WTC11 (cell line): ENCODE results near the gene NPTX1. TPM values are rescaled to one million over a fixed set of nuclear protein-coding genes. Genes with fewer than 3 reads are reported as not detected.

ENCODE experiments used
- ATAC-seq: fragments of 200-7000 bp; cut with Tn5 transposase; 2 replicates; pipeline ENCODE4 v1.10.0; 2021; ENCODE audit warnings: mild to moderate bottlenecking, moderate library complexity
- CTCF ChIA-PET: fragments of 300-600 bp; sonication (Branson Sonifier 250); formaldehyde crosslinking; loops from one replicate; lab custom pipeline; 2021; ENCODE audit warnings: antibody characterized with exemption; lab: Charles Lee
- POLR2A ChIA-PET: fragments of 350-600 bp; sonication (Branson Sonifier 250); formaldehyde crosslinking; loops from one replicate; lab custom pipeline; 2021; ENCODE audit warnings: antibody characterized with exemption; lab: Charles Lee
- DNase-seq: peaks from one replicate; pipeline ENCODE4 v3.0.0; 2021; ENCODE audit warnings: low spot score
- H3K27ac Mint-ChIP-seq: 2 replicates; pipeline ENCODE4 v1.8.0; 2021; ENCODE audit warnings: mixed read lengths
- H3K27me3 Mint-ChIP-seq: 2 replicates; pipeline ENCODE4 v1.8.0; 2021; ENCODE audit warnings: low read depth, mild to moderate bottlenecking, moderate library complexity, mixed read lengths
- H3K36me3 Mint-ChIP-seq: 2 replicates; pipeline ENCODE4 v1.8.0; 2021; ENCODE audit warnings: mixed read lengths
- H3K4me1 Mint-ChIP-seq: 2 replicates; pipeline ENCODE4 v1.8.0; 2022; ENCODE audit warnings: mixed read lengths
- H3K4me3 Mint-ChIP-seq: 2 replicates; pipeline ENCODE4 v1.8.0; 2021; ENCODE audit warnings: mild to moderate bottlenecking, moderate library complexity, mixed read lengths
- H3K9me3 Mint-ChIP-seq: 2 replicates; pipeline ENCODE4 v1.8.0; 2021; ENCODE audit warnings: mixed read lengths
- CBFB ChIP-seq: sonication (generic); formaldehyde crosslinking; IDR thresholded peaks from 2 replicates; pipeline ENCODE4 v1.8.1; 2022; ENCODE audit warnings: mild to moderate bottlenecking, low read depth, missing genetic modification reagents
- CREB1 ChIP-seq: sonication (generic); formaldehyde crosslinking; IDR thresholded peaks from 2 replicates; pipeline ENCODE4 v1.8.0; 2023; ENCODE audit warnings: mild to moderate bottlenecking, missing genetic modification reagents
- ETV6 ChIP-seq: sonication (generic); formaldehyde crosslinking; IDR thresholded peaks from 2 replicates; pipeline ENCODE4 v1.8.1; 2022; ENCODE audit warnings: mild to moderate bottlenecking, missing genetic modification reagents
- FOXP1 ChIP-seq: sonication (generic); formaldehyde crosslinking; IDR thresholded peaks from 2 replicates; pipeline ENCODE4 v1.8.0; 2022; ENCODE audit warnings: missing genetic modification reagents, mild to moderate bottlenecking, moderate library complexity, borderline replicate concordance
- GTF2I ChIP-seq: fragments of 250-450 bp; sonication (Bioruptor Pico); conservative IDR thresholded peaks from 2 replicates; pipeline ENCODE4 v1.4.0; 2021; ENCODE audit warnings: mild to moderate bottlenecking
- MYBL2 ChIP-seq: sonication (generic); formaldehyde crosslinking; IDR thresholded peaks from 2 replicates; pipeline ENCODE4 v1.8.1; 2023; ENCODE audit warnings: mild to moderate bottlenecking, moderate library complexity, missing genetic modification reagents
- NFATC4 ChIP-seq: fragments of 250-450 bp; sonication (Bioruptor Pico); IDR thresholded peaks from 2 replicates; pipeline ENCODE4 v1.9.0; 2021; ENCODE audit warnings: mild to moderate bottlenecking
- RORB ChIP-seq: fragments of 250-450 bp; sonication (Bioruptor Pico); IDR thresholded peaks from 2 replicates; pipeline ENCODE4 v1.9.0; 2021; ENCODE audit warnings: mild to moderate bottlenecking
- SMAD3 ChIP-seq: sonication (generic); formaldehyde crosslinking; IDR thresholded peaks from 2 replicates; pipeline ENCODE4 v1.8.0; 2022; ENCODE audit warnings: missing genetic modification reagents, mild to moderate bottlenecking, borderline replicate concordance
- SOX15 ChIP-seq: fragments of 250-450 bp; sonication (Bioruptor Pico); IDR thresholded peaks from 2 replicates; pipeline ENCODE4 v1.9.0; 2021; ENCODE audit warnings: mild to moderate bottlenecking
- TCF7 ChIP-seq: sonication (generic); formaldehyde crosslinking; IDR thresholded peaks from 2 replicates; pipeline ENCODE4 v1.8.0; 2022; ENCODE audit warnings: mild to moderate bottlenecking, low read depth, missing genetic modification reagents, moderate library complexity
- TEAD1 ChIP-seq: sonication (generic); formaldehyde crosslinking; IDR thresholded peaks from 2 replicates; pipeline ENCODE4 v1.8.0; 2022; ENCODE audit warnings: mild to moderate bottlenecking, missing genetic modification reagents
- ZNF121 ChIP-seq: sonication (generic); formaldehyde crosslinking; IDR thresholded peaks from 2 replicates; pipeline ENCODE4 v1.8.0; 2023; ENCODE audit warnings: missing genetic modification reagents
- ZNF263 ChIP-seq: sonication (generic); formaldehyde crosslinking; IDR thresholded peaks from 2 replicates; pipeline ENCODE4 v1.8.1; 2022; ENCODE audit warnings: low read depth, mild to moderate bottlenecking, moderate library complexity, missing genetic modification reagents
- ZNF317 ChIP-seq: sonication (generic); formaldehyde crosslinking; IDR thresholded peaks from 2 replicates; pipeline ENCODE4 v1.8.1; 2023; ENCODE audit warnings: low read depth, mild to moderate bottlenecking, moderate library complexity, missing genetic modification reagents, borderline replicate concordance
- ZNF416 ChIP-seq: fragments of 250-450 bp; sonication (Bioruptor Pico); IDR thresholded peaks from 2 replicates; pipeline ENCODE4 v1.9.0; 2021; ENCODE audit warnings: mild to moderate bottlenecking, inconsistent platforms
- ZNF671 ChIP-seq: fragments of 250-450 bp; sonication (Bioruptor Pico); IDR thresholded peaks from 2 replicates; pipeline ENCODE4 v1.8.0; 2021; ENCODE audit warnings: mild to moderate bottlenecking
- total RNA-seq: library from RNA; stranded (reverse); gene quantifications from 3 replicates; pipeline ENCODE4 v1.2.3, GENCODE V29; 2021
- TF ChIP-seq, protein P1 (sequence below): fragments of 250-450 bp; sonication (Bioruptor Pico); conservative IDR thresholded peaks from 2 replicates; pipeline ENCODE4 v1.9.0; 2021; ENCODE audit warnings: mild to moderate bottlenecking
- TF ChIP-seq, protein P2 (sequence below): sonication (generic); formaldehyde crosslinking; IDR thresholded peaks from 2 replicates; pipeline ENCODE4 v1.8.1; 2022; ENCODE audit warnings: mild to moderate bottlenecking, missing genetic modification reagents, moderate library complexity, borderline replicate concordance
- TF ChIP-seq, protein P3 (sequence below): sonication (generic); formaldehyde crosslinking; IDR thresholded peaks from 2 replicates; pipeline ENCODE4 v1.8.1; 2022; ENCODE audit warnings: missing genetic modification reagents, borderline replicate concordance
- TF ChIP-seq, protein P4 (sequence below): sonication (generic); formaldehyde crosslinking; IDR thresholded peaks from 2 replicates; pipeline ENCODE4 v1.8.1; 2023; ENCODE audit warnings: mild to moderate bottlenecking, missing genetic modification reagents, moderate library complexity
- TF ChIP-seq, protein P5 (sequence below): sonication (generic); formaldehyde crosslinking; IDR thresholded peaks from 2 replicates; pipeline ENCODE4 v1.8.1; 2022; ENCODE audit warnings: low read depth, mild to moderate bottlenecking, moderate library complexity, missing genetic modification reagents, borderline replicate concordance
- TF ChIP-seq, protein P6 (sequence below): sonication (generic); formaldehyde crosslinking; IDR thresholded peaks from 2 replicates; pipeline ENCODE4 v1.8.1; 2023; ENCODE audit warnings: mild to moderate bottlenecking, missing genetic modification reagents, borderline replicate concordance
- TF ChIP-seq, protein P7 (sequence below): sonication (generic); formaldehyde crosslinking; IDR thresholded peaks from 2 replicates; pipeline ENCODE4 v1.8.1; 2023; ENCODE audit warnings: mild to moderate bottlenecking, missing genetic modification reagents

NPTX1 gene
- total RNA-seq, 1 experiment from 2014 or later, result 15.1 TPM

DNA sequence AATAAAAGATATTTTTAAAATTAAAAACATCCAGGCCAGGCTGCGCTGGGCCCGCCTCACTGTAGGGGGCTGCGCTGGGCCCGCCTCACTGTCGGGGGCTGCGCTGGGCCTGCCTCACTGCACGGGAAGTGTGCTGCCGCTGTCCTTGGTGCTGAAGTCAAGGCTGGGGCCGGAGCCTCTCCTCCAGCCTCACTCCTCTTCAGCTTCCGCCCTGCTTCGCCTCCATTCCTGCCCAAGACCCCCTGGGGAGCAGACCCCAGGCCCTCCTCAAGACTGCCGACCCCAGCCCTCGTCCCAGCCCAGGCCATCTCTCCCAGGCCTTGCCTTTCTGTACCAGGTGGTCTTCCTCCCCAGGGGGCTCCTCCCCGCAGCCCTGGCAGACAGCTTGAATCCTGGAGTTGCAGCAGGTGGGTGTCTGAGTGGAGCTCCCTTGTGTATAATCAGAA lies 35.3 kb downstream of the NPTX1 start:
- Mint-ChIP-seq H3K27me3 (peaks cover 17% of the 10 kb centered on the region), H3K4me1 (no peaks in the 10 kb centered on the region; the same call in 1 of the 2 replicates), H3K36me3 (no peaks in the 10 kb centered on the region), H3K4me3 (no peak overlapping the region), H3K27ac (no peak overlapping the region), H3K9me3 (peaks cover under 1% of the 10 kb centered on the region; the same call in 1 of the 2 replicates)
- ATAC-seq (peak; percentile 84), DNase-seq (peak; percentile 91)
- CTCF ChIA-PET, result interaction anchor here (1.5 kb wide), 1 partner anchor 14 kb away, joined by 7 read pairs; no protein-coding TSS in a partner anchor
- POLR2A ChIA-PET, result no interaction called here
- TF ChIP-seq ZNF121 (CRISPR knock-in tag), result peak; percentile 63; the same call in 1 of the 2 replicates
- TF ChIP-seq ZNF263, result 0 out of 2 replicates have a peak, but pooled peaks have one; percentile 59
- peak; percentile 36; the same call in 1 of the 2 replicates for TF ChIP-seq ZNF317
- TF ChIP-seq ETV6 (CRISPR knock-in tag), result peak; percentile 86
- TF ChIP-seq, protein P1, sequence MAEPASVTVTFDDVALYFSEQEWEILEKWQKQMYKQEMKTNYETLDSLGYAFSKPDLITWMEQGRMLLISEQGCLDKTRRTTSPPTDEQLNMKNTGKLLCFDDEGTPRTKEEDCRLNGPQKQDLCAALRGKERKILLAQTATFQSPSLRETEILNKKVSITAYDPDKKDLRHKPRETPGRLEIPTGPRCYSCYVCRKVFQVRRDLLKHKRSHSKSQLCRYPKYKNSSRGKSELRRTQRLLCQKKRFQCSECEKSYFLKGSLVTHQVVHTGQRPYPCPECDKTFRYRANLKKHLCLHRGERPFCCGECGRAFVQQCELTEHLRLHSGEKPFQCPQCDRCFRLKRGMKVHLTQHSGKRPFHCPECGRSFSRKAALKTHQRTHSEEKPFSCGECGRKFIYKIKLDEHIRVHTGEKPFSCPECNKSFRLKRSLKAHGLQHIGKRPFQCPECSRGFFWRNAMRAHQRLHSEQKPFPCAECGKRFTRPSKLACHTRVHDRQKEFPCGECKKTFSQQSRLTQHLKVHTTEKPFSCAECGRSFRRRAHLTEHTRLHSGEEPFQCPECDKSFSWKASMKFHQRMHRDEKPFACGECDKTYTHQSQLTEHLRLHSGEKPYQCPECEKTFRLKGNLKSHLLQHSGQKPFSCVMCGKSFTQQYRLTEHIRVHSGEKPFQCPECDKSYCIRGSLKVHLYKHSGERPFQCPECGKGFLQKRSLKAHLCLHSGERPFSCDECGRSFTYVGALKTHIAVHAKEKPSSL, result no peak
- TF ChIP-seq NFATC4, result no peak
- TF ChIP-seq TEAD1 (CRISPR knock-in tag), result peak; percentile 93
- TF ChIP-seq GTF2I (CRISPR knock-in tag), result no peak
- no peak for TF ChIP-seq ZNF671 (CRISPR knock-in tag)
- TF ChIP-seq RORB (CRISPR knock-in tag), result no peak
- TF ChIP-seq ZNF416, result no peak
- TF ChIP-seq SMAD3 (CRISPR knock-in tag), result peak; percentile 96
- peak; percentile 60; the same call in 1 of the 2 replicates for TF ChIP-seq CBFB (CRISPR knock-in tag)
- peak; percentile 90 for TF ChIP-seq MYBL2 (CRISPR knock-in tag)
- peak; percentile 92 for TF ChIP-seq TCF7
- TF ChIP-seq, protein P2, sequence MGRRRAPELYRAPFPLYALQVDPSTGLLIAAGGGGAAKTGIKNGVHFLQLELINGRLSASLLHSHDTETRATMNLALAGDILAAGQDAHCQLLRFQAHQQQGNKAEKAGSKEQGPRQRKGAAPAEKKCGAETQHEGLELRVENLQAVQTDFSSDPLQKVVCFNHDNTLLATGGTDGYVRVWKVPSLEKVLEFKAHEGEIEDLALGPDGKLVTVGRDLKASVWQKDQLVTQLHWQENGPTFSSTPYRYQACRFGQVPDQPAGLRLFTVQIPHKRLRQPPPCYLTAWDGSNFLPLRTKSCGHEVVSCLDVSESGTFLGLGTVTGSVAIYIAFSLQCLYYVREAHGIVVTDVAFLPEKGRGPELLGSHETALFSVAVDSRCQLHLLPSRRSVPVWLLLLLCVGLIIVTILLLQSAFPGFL (CRISPR knock-in tag), result peak; percentile 80
- TF ChIP-seq, protein P3, sequence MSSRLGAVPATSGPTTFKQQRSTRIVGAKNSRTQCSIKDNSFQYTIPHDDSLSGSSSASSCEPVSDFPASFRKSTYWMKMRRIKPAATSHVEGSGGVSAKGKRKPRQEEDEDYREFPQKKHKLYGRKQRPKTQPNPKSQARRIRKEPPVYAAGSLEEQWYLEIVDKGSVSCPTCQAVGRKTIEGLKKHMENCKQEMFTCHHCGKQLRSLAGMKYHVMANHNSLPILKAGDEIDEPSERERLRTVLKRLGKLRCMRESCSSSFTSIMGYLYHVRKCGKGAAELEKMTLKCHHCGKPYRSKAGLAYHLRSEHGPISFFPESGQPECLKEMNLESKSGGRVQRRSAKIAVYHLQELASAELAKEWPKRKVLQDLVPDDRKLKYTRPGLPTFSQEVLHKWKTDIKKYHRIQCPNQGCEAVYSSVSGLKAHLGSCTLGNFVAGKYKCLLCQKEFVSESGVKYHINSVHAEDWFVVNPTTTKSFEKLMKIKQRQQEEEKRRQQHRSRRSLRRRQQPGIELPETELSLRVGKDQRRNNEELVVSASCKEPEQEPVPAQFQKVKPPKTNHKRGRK (CRISPR knock-in tag), result 0 out of 2 replicates have a peak, but pooled peaks have one; percentile 67
- TF ChIP-seq, protein P4, sequence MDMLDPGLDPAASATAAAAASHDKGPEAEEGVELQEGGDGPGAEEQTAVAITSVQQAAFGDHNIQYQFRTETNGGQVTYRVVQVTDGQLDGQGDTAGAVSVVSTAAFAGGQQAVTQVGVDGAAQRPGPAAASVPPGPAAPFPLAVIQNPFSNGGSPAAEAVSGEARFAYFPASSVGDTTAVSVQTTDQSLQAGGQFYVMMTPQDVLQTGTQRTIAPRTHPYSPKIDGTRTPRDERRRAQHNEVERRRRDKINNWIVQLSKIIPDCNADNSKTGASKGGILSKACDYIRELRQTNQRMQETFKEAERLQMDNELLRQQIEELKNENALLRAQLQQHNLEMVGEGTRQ (CRISPR knock-in tag), result no peak
- TF ChIP-seq SOX15, result no peak
- TF ChIP-seq, protein P5, sequence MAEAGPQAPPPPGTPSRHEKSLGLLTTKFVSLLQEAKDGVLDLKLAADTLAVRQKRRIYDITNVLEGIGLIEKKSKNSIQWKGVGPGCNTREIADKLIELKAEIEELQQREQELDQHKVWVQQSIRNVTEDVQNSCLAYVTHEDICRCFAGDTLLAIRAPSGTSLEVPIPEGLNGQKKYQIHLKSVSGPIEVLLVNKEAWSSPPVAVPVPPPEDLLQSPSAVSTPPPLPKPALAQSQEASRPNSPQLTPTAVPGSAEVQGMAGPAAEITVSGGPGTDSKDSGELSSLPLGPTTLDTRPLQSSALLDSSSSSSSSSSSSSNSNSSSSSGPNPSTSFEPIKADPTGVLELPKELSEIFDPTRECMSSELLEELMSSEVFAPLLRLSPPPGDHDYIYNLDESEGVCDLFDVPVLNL (CRISPR knock-in tag), result peak; percentile 85; the same call in 1 of the 2 replicates
- TF ChIP-seq, protein P6, sequence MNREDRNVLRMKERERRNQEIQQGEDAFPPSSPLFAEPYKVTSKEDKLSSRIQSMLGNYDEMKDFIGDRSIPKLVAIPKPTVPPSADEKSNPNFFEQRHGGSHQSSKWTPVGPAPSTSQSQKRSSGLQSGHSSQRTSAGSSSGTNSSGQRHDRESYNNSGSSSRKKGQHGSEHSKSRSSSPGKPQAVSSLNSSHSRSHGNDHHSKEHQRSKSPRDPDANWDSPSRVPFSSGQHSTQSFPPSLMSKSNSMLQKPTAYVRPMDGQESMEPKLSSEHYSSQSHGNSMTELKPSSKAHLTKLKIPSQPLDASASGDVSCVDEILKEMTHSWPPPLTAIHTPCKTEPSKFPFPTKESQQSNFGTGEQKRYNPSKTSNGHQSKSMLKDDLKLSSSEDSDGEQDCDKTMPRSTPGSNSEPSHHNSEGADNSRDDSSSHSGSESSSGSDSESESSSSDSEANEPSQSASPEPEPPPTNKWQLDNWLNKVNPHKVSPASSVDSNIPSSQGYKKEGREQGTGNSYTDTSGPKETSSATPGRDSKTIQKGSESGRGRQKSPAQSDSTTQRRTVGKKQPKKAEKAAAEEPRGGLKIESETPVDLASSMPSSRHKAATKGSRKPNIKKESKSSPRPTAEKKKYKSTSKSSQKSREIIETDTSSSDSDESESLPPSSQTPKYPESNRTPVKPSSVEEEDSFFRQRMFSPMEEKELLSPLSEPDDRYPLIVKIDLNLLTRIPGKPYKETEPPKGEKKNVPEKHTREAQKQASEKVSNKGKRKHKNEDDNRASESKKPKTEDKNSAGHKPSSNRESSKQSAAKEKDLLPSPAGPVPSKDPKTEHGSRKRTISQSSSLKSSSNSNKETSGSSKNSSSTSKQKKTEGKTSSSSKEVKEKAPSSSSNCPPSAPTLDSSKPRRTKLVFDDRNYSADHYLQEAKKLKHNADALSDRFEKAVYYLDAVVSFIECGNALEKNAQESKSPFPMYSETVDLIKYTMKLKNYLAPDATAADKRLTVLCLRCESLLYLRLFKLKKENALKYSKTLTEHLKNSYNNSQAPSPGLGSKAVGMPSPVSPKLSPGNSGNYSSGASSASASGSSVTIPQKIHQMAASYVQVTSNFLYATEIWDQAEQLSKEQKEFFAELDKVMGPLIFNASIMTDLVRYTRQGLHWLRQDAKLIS (CRISPR knock-in tag), result no peak
- TF ChIP-seq, protein P7, sequence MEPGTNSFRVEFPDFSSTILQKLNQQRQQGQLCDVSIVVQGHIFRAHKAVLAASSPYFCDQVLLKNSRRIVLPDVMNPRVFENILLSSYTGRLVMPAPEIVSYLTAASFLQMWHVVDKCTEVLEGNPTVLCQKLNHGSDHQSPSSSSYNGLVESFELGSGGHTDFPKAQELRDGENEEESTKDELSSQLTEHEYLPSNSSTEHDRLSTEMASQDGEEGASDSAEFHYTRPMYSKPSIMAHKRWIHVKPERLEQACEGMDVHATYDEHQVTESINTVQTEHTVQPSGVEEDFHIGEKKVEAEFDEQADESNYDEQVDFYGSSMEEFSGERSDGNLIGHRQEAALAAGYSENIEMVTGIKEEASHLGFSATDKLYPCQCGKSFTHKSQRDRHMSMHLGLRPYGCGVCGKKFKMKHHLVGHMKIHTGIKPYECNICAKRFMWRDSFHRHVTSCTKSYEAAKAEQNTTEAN (CRISPR knock-in tag), result peak; percentile 92
- TF ChIP-seq FOXP1 (CRISPR knock-in tag), result peak; percentile 98
- TF ChIP-seq CREB1, result peak; percentile 84
